Effector memory CD4-positive, alpha-beta T cell (primary cell): ENCODE data around the gene CCDC85C.

Experiments
- DNase-seq, 3 donors: peaks; one replicate each; pipeline ENCODE4 v3.0.0-alpha.2; 2020
- H3K27ac ChIP-seq: 2 replicates; pipeline ENCODE4 v1.7.0; 2013; ENCODE audit warnings: mild to moderate bottlenecking, low read length, moderate library complexity; ENCODE audit not compliant: insufficient read depth, poor library complexity, severe bottlenecking
- H3K27me3 ChIP-seq: replicated peaks from 2 replicates; pipeline ENCODE4 v1.7.0; 2013; ENCODE audit warnings: mild to moderate bottlenecking, low read length; ENCODE audit not compliant: insufficient read depth, control insufficient read depth, poor library complexity, severe bottlenecking
- H3K36me3 ChIP-seq: 2 replicates; pipeline ENCODE4 v1.7.0; 2013; ENCODE audit warnings: mild to moderate bottlenecking, low read length, moderate library complexity; ENCODE audit not compliant: control insufficient read depth, insufficient read depth
- H3K4me1 ChIP-seq: 2 replicates; pipeline ENCODE4 v1.7.0; 2013; ENCODE audit warnings: low read length, mild to moderate bottlenecking; ENCODE audit not compliant: control insufficient read depth, insufficient read depth, poor library complexity, severe bottlenecking
- H3K4me3 ChIP-seq: 2 replicates; pipeline ENCODE4 v1.7.0; 2013; ENCODE audit warnings: low read length, low read depth, mild to moderate bottlenecking; ENCODE audit not compliant: insufficient read depth, poor library complexity, severe bottlenecking
- H3K9me3 ChIP-seq: 2 replicates; pipeline ENCODE4 v1.7.0; 2013; ENCODE audit warnings: mild to moderate bottlenecking, low read length, moderate library complexity; ENCODE audit not compliant: control insufficient read depth

Gene CCDC85C

DNA sequence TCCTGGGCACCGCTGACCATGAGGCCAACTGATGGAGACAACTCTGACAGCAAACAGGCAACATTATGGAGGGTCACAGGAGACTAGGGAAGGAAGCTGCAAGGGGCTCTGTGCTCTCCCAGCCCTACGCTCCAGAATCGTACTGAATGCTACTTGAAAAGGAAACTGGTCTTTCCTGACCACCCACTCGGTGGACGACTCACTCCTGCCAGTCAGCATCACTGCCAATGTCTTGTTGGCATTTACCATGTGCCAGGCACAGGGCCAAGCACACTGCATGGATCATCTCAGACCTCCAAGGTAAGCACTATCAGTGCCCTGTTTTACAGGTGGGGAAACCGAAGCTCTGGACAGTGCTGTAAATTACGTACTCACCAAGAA lies 38.0 kb downstream of the CCDC85C start:
- Histone ChIP-seq H3K4me1 (no peaks in the 10 kb centered on the region), H3K4me3 (no peak overlapping the region), H3K9me3 (no peaks in the 10 kb centered on the region), H3K36me3 (no peaks in the 10 kb centered on the region), H3K27ac (no peak overlapping the region), H3K27me3 (no peaks in the 10 kb centered on the region)
- no peak for DNase-seq

DNA sequence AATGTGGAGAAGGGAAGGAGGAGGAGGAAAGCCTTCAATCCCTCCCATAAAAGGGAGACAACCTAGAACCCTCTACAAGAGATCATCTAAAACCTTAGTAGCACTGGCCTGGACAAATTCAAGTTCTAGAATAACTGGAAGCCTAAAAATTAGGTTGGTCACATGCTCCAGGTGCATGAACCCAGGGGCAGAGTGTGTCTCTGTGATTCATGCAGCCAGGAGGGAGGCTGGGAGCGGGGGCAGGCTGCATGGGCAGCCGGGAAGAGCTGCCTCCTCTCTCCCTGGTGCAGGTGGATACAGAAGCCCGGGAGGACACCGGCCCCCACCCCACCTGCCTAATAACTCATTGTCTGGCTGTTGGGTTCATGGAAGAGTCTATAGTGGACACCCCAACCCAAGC lies 38.6 kb downstream of the CCDC85C start:
- no peaks in the 10 kb centered on the region for H3K36me3 ChIP-seq
- H3K9me3 ChIP-seq = no peaks in the 10 kb centered on the region
- DNase-seq = no peak
- no peak overlapping the region for H3K4me3 ChIP-seq
- no peaks in the 10 kb centered on the region for H3K4me1 ChIP-seq
- no peaks in the 10 kb centered on the region for H3K27me3 ChIP-seq
- no peak overlapping the region for H3K27ac ChIP-seq

- H3K27ac ChIP-seq = no peak overlapping the region
These were observed 39.1 kb downstream of the CCDC85C start for GRCh38 chr14:99564926-99565259.

GRCh38 chr14:99564256-99564925 lies 39.6 kb downstream of the CCDC85C start:
- no peak for DNase-seq
- Histone ChIP-seq H3K9me3 (no peaks in the 10 kb centered on the region), H3K27me3 (no peaks in the 10 kb centered on the region), H3K36me3 (no peaks in the 10 kb centered on the region), H3K4me3 (no peak overlapping the region), H3K4me1 (no peaks in the 10 kb centered on the region), H3K27ac (no peak overlapping the region)

More at GRCh38 chr14:99564926-99565259, 39.1 kb downstream of the CCDC85C start:
- Histone ChIP-seq H3K36me3 (no peaks in the 10 kb centered on the region), H3K4me3 (no peak overlapping the region), H3K4me1 (no peaks in the 10 kb centered on the region), H3K27me3 (no peaks in the 10 kb centered on the region), H3K9me3 (no peaks in the 10 kb centered on the region)
- no peak for DNase-seq

DNA sequence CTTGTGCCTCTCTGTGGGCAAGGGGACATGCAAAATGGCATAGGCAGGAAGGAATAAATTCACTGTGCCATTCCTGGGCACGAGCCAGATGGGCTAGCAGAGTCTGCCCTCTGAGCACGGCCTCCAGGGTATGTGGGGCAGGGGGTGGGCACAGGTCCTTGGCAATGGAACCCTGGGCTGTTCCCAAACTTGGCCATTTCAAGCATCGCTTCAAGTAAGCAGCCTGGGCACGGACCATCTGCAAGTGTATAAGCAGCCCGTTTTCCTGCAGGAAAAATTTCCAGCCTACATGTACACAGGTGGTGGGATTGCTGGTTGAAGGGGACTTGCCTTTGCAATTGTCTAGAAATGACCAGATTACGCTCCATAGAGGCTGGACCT lies 40.3 kb downstream of the CCDC85C start:
- H3K27ac ChIP-seq = no peak overlapping the region
- no peaks in the 10 kb centered on the region for H3K27me3 ChIP-seq
- H3K9me3 ChIP-seq = no peaks in the 10 kb centered on the region
- no peaks in the 10 kb centered on the region for H3K36me3 ChIP-seq
- no peak overlapping the region for H3K4me3 ChIP-seq
- no peaks in the 10 kb centered on the region for H3K4me1 ChIP-seq
- DNase-seq = no peak

- Histone ChIP-seq H3K4me1 (no peaks in the 10 kb centered on the region), H3K9me3 (no peaks in the 10 kb centered on the region), H3K27ac (no peak overlapping the region), H3K27me3 (no peaks in the 10 kb centered on the region), H3K4me3 (no peak overlapping the region), H3K36me3 (no peaks in the 10 kb centered on the region)
- no peak for DNase-seq
These were observed 40.9 kb downstream of the CCDC85C start for GRCh38 chr14:99562856-99563748.

GRCh38 chr14:99561864-99562263 lies 42.1 kb downstream of the CCDC85C start:
- Histone ChIP-seq H3K4me1 (no peaks in the 10 kb centered on the region), H3K9me3 (no peaks in the 10 kb centered on the region), H3K4me3 (no peak overlapping the region), H3K27ac (no peak overlapping the region), H3K36me3 (no peaks in the 10 kb centered on the region), H3K27me3 (no peaks in the 10 kb centered on the region)
- no peak for DNase-seq

GRCh38 chr14:99560922-99561683 lies 42.9 kb downstream of the CCDC85C start:
- no peaks in the 10 kb centered on the region for H3K9me3 ChIP-seq
- H3K4me1 ChIP-seq = no peaks in the 10 kb centered on the region
- H3K27ac ChIP-seq = no peak overlapping the region
- H3K27me3 ChIP-seq = no peaks in the 10 kb centered on the region
- DNase-seq = no peak
- H3K36me3 ChIP-seq = no peaks in the 10 kb centered on the region
- H3K4me3 ChIP-seq = no peak overlapping the region

GRCh38 chr14:99560403-99560802 lies 43.6 kb downstream of the CCDC85C start:
- no peaks in the 10 kb centered on the region for H3K9me3 ChIP-seq
- H3K27me3 ChIP-seq = no peaks in the 10 kb centered on the region
- DNase-seq = no peak
- no peaks in the 10 kb centered on the region for H3K36me3 ChIP-seq
- no peak overlapping the region for H3K4me3 ChIP-seq
- no peaks in the 10 kb centered on the region for H3K4me1 ChIP-seq
- no peak overlapping the region for H3K27ac ChIP-seq
